A172 (cell line): ENCODE results near the gene OSGIN1. TPM values are rescaled to one million over a fixed set of nuclear protein-coding genes. Genes with fewer than 3 reads are reported as not detected.
A peak's percentile ranks its signal among the peaks of the same experiment; 100 is the strongest.

Experiments used
- DNase-seq: peaks from one replicate; pipeline ENCODE4 v3.0.0-alpha.2; 2015; ENCODE audit warnings: low spot score
- total RNA-seq: library from RNA; depleted of rRNA; stranded (reverse); fragments of >200 nt; shearing (Covaris generic); gene quantifications from 2 replicates; pipeline ENCODE4 v1.2.3, GENCODE V29; 2014

Gene OSGIN1
- total RNA-seq, 1 experiment from 2014 or later: 10.6 TPM

DNA sequence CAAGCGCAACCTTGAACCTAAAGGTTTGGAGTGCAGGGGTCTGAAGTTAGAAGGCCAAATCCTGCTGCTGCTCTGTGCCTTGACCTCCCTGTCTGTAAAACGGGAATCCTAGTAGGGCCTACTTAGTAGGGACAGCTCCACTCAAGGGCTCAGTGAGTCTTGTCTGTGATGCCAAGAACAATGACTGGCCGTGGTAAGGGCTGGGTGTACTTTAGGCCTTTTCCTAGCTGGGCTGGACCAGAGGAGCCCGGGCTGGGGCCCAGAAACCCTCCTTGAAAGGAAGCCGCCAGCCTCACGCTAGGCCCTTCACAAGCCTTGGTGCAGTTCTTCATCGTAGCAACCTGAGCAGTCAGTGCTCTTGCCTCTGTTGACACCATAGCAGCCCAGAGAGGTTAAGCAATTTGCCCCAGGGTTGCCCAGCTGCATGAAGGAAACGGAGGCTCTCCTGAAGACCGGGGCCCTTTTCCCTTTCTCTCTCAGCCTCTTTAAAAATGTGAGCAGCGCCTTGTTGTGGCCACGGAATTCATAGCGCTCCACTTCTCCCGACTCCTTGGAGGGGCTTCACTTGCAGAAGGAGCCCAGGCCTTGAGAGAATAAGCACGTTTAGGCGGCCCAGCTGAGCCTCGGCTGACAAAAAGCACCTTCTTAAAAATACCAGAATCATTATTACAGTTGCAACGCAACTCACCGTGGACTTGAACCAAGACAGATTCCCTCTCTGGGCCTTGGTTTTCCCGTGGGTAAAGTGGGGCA lies 19.4 kb downstream of the OSGIN1 start:
- no peak for DNase-seq

DNA sequence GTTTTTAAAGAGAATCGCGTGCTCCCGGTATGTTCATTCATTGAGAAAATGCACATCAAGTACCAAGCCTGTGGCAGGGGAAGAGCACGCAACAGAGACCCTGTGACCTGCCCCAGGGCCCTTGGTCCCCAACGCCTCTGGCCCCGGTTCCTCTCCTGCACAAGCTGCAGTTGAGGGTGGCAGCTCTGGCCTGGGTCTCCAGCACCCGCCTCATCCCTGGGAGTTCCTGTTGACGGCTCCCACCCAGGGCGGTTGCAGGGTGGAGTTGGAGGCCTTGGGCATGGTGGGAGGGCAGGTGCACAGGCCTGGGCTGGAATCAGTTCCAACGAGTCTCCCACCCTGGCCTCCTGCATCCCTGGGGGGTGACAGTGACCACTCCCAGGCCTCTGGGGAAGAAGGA lies 20.0 kb downstream of the OSGIN1 start:
- DNase-seq: no peak

DNA sequence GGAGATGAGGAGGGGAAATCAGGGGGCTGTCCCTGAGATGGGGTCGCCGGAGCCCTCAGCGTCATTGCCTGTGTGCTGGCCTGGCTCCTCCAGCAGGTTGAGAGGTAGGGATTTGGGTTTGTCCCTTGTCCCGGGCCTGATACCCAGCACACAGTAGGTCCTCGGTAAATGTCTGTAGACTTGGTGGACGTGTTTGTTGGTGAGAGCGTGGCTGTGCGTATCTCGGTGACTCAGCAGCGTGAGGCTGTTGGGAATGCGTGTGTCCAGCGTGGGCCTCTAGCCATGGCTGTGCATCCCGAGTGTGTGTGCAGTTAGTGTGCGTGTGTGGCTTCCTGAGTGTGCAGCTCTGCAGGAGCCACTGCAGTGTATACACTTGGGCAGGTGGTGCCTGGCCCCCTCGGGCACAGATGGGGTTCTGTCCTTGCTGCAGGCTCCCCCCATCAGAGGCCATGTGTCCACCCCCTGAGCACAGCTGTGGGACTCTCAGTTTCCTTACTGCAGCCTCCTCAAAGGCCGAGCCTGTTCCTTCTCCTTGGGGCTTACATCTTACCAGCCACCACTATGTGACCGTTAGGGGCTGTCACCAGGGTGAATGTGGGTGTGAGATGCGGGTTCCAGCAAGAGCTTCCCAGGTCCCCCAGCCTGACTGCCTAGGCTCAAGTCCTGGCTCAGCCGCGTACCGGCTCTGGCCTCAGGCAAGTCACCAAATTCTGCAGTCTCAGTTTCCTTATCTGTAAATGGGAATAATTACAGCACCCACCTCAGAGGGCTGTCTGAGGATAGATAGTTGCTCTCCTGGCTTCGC lies 20.7 kb downstream of the OSGIN1 start:
- DNase-seq: no peak

DNA sequence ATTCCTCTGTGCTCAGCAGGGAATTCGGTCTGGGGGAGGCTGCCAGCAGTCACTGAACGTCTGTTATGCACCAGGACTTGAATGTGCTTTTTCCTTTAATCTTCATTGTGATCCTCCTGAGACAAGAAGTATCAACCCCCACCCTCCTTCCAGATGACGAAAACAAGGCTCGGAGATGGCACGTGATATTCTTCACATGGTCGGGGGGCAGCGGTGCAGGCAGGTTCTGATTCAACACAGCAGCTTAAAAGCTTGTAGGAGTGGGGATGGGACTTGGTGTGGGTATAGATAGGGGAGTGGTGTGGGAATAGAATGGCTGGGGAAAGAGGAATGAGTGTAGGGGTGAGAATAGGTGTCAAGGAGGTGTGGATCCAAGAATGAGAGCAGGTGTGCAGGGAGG lies 21.4 kb downstream of the OSGIN1 start:
- DNase-seq: no peak

DNA sequence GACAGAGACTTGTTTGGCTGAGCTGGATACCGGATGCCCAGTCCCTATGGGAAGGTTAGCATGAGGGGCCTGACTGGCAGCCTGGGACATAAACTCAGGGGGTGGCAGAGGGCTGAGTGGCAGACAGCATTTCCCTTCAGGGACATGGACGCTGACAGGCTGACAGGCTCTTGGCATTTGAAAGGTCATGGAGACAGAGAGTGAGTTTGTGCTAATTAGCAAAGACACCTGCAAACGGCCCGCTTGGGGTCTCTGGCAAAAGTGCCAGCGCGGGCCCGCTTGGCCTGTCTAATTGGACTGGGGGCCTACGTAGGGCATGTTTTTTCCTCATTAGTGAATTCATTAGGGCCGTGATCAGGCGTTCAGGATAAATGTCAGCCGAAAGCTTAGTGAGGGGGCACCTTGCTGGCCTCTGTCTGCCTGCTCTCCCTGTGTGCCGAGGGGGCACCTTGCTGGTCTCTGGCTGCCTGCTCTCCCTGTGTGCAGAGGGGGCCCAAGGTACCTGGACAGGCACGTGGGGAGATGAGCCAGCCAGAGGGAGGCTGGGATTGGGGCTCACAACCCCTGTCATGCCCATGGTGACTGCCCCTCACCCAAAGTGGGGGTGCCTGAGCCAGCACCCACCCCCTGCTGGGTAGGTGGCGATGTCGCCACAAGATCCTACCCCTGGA lies 22.7 kb downstream of the OSGIN1 start:
- DNase-seq: no peak

DNA sequence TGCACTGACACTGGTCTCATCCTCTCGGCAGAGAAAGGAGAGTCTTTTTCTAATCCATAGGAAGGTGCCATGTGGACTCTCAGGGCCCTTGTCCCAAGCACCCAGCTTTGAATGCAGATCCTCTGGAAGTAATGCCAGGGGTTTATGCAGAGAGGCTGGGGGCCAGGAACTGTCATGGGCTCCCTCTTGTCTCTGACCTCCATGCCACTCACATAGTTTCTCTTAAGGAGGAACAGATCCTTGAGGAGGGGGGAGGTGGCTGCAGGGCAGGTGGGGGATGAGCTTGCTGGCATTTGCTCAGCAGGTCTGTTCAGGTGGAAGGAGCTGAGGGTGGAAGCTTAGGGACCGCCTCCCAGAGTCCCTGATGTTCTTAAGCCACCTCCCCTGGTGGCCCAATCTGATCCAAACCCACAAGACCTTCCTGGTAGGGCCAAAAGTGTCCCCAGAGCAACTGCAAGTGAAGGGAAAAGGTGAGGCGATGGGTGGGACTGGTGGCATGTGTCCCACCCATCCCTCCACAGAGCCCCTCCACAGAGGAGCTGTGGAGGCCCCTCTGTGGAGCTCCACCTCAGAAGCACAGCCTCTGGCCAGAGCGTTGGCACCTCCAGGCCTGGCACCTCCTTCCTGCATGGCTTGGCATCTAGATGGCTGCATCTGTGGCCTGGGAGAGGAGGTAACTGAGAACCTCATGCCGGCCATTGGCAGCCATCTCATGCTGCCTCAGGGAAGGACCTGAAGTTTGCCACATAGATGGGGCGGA lies 24.2 kb downstream of the OSGIN1 start:
- DNase-seq: no peak

DNA sequence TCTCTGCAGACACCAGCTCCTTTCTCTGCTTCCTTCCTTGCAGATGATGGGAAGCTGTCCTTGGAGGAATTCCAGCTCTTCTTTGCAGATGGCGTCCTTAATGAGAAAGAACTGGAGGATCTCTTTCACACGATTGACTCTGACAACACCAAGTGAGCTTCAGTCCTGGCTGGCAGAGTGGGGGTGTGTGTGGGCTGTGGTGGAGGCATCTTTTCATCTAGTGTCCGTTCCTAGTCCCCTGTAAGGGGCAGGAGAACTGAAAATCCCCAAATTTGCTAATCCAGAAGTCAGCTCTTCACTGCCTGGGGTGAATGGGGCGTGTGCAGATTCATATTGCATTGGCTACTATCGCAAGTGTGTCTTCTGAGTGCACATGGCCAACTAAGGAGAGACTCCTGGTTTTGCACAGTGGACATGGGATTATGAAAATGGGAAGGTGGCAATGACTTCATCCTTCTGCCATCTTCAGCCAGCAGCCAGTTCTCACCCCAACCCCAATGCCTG lies 25.4 kb downstream of the OSGIN1 start:
- no peak for DNase-seq

DNA sequence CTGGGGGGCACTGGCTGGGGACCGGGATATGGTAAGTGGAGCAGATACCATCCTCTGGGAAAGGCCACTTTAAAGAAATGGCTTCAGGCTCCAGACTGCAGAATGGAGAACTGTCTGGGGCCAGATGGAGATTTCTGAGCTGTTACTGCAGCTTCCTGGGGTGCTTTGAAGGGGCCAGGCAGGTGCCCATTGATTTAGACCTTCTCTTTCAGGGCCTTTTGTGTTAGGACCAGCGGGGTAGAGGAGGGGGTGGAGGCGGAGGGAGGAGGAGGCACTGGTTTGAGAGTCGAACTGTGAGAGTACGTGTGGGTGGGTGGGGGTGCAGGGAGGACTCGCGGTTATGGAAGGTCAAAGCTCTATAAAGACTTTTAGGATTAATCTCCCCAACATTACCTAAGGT lies 26.4 kb downstream of the OSGIN1 start:
- no peak for DNase-seq

DNA sequence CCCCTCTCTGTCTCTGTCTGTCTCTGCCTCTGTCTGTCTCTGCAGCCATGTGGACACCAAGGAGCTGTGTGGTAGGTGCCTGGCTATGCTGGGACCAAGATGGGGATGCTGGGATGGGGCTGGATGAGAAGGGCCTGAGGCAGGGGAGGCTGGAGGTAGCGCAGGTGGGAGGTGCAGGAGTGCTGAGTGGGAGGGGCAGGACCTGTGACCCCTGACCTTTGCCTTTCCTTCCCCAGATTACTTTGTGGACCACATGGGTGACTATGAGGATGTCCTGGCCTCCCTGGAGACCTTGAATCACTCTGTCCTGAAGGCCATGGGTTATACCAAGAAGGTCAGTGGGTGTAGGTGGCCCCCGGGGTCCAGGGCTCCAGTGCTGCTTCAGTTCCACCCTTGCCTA lies 27.8 kb downstream of the OSGIN1 start:
- DNase-seq: no peak

DNA sequence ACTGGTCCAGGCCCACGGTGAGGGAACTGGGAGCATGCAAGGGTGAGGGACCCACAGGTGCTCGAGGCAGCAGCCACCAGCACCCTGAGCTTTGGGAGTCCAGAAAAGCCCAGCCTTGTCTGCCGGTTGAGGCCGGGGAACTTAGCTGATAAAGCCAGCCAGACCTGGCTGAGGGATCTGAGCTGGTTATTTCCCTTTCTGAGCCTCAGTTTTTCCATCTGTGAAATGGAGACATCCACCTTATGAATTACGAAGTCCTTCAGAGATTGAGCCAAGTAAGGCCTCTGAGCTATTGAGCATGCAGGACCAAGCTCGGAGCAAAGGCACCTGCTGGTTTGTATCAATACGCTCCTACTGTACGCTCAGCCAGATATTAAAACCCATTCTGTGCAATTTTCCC lies 28.8 kb downstream of the OSGIN1 start:
- no peak for DNase-seq

DNA sequence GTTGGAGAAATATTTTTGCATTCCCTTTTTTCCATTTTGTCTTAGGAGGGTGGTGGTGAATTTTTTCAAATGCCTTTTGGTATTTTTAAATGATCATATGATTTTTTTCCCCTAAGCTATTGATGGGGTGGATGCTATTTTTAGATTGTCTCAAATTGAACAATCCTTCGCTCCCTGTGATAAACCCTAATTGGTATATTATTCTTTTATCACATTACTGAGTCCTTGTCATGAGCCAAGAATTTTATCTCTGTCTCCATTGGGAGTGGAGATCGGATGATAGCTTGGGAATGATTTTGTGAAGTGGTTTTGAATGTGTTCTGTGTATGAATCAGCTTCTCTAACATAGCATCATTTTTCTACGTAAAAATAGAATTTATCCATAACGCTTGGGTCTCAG lies 30.5 kb downstream of the OSGIN1 start:
- DNase-seq: peak; percentile 31

DNA sequence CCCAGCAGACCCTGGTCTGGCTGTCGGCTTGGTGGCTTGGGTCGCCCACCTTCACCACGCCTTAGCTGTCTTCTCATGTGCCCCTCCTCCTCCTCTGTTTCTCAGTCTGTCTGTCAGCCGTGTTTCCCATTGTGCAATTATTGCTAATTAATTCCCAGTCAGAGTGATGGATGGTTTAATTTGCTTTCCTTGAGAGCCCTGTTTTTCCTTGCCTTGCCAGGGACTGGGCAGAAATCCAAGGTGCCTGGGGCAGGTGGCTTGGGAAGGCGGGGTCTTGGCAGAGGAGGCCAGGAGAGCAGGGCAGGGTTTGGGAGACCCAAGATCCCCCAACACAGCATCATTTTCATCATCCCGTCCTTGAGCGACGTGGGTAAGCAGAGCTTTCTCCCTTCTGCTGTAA lies 36.3 kb downstream of the OSGIN1 start:
- DNase-seq: no peak

DNA sequence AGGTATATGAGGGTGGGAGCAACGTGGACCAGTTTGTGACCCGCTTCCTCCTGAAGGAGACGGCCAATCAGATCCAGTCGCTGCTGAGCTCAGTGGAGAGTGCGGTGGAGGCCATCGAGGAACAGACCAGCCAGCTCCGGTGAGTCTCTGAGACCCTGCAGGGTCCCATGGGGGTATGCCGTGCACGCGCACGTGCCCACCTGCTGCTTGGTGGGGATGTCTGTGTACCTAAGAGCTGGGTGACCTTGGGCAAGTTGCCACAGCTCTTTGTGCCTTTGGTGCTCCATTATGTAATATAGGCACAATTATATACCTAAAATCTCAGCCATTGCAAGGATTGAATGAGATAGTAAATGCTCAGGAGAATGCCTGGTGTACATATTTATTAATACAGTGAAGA lies 37.5 kb downstream of the OSGIN1 start:
- DNase-seq: no peak

DNA sequence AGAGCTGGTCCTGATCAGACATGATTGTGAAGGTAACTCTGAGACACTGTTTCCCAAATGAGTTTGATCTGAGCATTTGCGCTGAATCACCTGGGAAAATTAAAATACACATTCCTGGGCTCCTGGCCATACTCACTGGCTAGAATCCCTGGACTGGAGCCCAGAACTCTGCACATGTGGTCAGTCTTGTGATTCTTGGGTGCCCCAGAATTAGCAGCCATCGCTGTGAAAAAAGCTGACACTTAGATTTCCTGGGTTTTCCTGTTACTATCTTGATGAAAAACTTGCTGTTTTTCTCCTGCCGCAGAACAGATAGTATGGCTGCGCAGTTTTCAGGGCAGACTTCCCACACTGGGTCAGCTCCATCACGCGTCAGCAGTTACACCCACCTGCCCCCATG lies 39.6 kb downstream of the OSGIN1 start:
- peak; percentile 81 for DNase-seq

DNA sequence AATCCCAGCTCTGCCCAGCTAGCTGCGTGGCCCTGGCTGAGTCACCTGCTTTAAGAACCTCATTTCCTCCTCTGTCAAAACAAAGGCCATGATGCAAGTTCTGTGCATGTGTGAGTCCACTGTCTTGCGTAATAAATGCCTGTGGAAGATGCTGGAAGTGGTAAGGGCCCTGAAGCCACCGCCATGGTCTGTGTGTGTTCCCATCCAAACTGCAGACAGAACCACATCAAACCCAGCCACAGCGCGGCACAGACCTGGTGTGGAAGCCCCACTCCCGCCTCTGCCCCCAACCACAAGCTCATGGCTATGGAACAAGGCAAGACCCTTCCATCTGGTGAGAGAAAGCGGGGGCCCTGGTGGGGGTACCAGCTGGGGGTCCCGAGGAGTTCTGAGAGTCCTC lies 41.0 kb downstream of the OSGIN1 start:
- peak; percentile 69 for DNase-seq

DNA sequence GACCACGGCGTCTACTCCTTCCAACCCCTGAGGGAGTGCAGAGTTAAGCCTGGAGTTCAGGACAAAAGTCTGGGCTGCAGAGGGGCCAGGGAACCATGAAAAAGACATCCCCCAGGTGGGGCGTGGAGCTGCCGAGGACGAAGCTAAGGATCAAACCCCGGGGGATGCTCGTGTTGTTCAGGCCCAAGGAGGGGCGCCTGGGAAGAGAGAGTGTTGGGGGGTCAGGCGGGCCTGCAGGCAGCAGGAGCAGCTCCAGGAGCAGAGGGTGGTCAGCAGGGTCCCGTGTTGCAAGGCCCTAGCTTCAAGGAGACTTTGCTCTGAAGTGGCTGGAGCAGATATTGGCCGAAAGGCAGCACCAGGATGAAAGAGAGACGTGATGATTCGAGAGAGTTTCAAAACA lies 41.7 kb downstream of the OSGIN1 start:
- no peak for DNase-seq

DNA sequence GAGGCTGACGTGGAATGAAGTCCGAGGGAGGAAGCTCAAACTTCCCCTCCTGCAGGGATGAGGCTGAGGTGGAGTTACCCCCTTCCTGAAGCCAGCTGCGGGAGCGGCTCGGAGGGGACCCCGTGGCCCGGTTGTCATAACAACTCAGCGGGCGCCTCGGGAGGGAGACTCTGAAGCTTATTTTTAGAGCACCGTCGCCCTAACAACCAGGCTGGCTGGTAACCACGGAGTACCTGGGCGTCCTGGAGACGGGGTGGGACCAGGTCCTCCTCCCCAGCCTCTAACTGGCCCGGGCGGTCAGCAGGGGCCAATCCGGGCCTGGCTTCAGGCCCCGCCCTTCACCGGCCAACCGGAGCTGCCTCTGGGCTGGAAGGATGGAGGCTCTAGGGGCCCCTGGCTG lies 42.7 kb downstream of the OSGIN1 start:
- no peak for DNase-seq

DNA sequence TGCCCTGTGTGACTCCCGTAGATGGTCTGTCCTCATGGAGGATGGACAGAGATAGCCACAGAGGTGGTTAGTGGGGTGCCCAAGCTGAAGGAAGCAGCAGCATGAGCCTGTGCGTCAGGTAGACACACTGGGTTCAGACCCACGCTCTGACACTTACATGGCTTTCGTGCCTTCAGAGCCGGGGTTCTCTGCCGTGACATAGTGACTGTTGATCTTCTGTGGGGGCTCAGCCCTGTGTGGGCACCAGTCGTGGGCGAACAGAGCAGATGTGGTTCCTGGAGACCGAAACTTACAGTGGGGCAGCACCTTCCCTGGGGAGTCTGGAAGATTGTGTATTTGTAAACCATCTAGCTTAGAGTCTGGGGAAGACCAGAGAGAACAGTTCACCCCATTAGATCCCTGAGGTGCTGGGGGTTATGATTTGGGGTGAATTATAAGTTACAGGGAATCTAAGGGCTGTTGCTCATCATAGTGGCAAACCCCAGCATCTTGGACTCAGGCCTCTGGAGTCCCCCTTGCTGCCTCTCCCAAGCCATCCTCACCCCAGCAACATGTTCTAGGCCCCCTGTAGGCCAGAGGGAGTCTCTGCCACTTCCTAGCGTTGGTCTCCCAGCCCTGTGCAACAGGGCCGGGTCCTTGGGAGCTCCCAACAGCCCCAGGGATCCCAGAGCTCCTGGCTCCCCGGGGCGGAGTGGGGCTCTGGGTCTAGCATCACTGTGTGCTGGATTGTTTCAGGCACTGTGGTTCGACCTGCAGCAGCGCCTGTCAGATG lies 43.6 kb downstream of the OSGIN1 start:
- DNase-seq: no peak

DNA sequence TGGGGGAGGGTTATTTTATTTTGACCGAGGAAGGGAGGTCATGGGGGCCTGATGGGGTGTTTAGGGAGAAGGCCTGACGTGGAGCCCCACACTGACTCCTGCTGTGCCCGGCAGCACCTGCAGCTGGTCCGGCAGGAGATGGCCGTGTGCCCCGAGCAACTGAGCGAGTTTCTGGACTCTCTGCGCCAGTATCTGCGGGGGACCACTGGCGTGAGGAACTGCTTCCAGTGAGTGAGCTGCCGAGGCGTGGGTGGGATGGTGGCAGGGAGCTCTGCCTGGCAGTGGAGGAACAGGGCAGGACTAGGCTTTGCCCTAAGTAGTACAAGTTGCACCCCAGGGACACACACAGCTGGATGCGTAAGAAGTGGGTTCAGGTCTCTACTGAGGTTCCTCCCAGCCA lies 45.1 kb downstream of the OSGIN1 start:
- no peak for DNase-seq

DNA sequence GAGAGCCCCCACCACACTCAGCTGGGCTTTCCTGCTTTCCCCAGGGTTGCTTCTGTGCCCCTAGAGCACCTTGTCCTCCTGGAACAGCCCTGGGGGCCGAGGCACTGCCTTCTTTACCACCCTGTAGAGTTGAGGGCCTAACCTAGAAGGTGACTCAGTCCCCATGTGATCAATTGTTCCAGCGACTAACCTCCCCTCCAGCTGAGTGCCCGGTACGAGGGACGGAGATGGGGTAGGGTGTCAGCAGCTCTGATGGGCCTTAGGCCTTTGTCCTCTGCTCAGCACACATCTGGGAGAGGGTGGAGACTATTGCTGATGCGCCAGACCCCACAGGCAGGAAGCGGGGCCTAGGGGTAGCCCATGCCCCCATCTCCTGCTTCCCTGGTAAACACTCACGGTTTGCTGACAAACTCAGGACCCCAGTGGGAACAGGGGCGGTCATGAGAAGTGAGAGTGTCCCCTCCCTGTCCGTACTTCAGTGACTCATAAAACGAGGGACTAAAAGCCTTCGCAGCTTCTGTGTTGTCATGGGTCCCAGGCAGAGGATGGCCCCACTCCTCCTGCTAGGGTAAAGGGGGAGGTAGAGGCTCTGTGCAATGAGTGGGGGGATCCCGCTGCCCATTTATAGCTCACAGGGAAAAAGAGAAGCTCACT lies 48.1 kb downstream of the OSGIN1 start:
- peak; percentile 33 for DNase-seq

DNA sequence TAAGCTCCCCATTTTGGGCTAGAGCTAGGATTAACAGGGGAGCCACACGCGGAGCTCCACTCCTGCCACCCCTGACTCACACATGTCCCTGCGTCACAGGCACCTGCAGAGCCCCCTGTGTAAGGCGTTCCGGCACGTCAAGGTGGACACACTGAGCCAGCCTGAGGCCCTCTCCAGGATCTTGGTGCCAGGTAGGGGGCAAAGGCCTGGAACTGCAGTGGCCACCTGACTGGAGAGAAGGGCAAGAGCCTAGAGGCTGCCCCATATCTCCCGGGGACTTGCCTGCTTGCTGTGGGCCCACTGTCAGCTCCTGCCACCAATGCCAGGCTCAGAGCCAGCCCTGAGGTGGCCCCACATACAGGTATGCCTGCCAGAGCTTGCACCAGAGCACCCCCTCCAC lies 48.7 kb downstream of the OSGIN1 start:
- DNase-seq: no peak
